CD4-positive, alpha-beta T cell treated with Interleukin-2 at 100 ng/mL for 4 hours (primary cell): ENCODE data around the gene G0S2.

ENCODE experiments used
- DNase-seq: peaks from one replicate; pipeline ENCODE4 v3.0.0-alpha.2; 2020; ENCODE audit warnings: low spot score

The G0S2 gene, protein sequence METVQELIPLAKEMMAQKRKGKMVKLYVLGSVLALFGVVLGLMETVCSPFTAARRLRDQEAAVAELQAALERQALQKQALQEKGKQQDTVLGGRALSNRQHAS

DNA sequence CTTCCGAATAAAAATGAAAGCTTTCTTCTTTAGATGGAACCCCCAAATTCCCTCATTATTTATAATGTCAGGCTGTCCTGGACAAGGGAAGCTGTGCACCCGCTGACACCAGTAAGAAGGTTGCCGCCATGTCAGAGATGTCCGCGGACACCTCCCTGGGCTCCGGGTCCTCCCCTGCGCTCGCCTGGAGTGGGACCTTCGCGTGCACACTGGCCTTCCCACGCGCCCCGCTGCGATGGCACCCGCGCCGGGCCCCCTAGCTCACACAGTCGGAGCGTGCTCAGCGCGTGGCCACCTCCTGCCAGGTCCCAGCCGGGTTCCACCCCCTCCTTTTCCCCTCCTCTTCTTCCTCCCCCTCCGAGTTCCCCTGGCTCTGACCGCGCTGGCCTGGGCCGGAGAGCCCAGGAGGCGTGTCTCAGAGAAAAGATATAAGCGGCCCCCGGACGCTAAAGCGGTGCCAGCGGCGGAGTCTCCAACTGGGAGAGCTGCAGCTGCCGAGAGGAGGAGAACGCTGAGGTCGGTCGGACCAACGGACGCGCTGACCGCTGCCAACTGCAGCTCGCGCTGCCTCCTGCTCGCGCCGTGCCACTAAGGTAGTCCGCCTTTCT, at the start of gene G0S2:
G0S2 (plus strand) TSS at position 456 of the 608 bp plus-strand sequence. CDS start 273 bp downstream, outside the sequence.
- DNase-seq = peak; percentile 5

DNA sequence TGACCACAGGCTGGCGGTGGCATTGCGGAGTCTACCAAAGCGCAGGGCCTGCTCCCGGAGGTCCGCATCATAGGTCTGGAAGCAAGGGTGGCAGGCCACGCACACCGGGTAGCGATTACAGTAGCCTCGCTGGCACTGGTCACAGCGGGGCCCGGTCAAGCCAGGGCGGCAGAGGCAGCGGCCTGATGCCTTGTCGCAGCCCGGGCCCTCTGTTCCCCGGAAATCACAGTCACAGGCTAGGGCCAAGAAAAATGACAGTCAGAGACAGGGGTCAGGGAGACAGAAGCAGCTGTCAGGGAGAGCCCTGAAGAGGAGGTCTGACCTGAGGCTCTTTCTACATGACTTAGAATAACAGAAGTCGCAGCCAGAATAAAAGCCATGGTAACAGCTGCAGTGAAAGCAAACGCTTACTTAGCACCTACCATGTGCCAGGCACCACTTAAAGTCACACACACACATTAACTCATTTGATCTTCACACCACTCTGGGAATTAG, 49.4 kb upstream of the G0S2 start:
- no peak for DNase-seq

DNA sequence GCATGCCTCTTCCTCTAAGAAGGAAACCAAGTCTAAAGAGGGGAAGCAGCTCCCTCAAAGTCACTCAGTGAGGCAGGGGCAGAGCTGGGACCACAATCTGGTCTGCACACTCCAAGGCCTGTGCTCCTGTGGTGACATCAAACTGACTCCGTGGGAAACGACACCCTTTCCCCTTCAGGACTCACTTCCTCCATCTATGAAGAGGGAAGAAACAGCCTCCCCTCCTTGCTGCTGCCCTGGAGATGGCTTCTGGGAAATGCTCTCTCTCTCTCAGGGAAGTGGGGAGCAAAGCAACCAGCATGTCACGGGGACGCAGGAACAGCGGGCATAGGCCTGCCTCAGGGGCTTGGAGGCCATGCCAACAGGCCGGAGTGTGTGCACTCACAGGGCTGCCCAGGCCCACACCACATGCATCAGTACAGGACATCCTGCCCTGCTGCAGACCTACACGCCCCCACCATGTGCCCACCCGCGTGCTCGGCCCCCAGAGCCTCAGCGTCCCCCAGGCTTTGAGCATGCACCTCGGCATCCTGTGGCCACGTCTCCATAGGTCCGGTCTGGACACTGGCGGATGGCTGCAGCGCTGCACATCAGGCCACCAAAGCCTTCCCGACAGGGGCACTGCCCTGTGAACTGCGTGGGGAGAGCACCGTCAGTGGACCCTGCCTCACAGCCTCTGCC, 48.7 kb upstream of the G0S2 start:
- no peak for DNase-seq

DNA sequence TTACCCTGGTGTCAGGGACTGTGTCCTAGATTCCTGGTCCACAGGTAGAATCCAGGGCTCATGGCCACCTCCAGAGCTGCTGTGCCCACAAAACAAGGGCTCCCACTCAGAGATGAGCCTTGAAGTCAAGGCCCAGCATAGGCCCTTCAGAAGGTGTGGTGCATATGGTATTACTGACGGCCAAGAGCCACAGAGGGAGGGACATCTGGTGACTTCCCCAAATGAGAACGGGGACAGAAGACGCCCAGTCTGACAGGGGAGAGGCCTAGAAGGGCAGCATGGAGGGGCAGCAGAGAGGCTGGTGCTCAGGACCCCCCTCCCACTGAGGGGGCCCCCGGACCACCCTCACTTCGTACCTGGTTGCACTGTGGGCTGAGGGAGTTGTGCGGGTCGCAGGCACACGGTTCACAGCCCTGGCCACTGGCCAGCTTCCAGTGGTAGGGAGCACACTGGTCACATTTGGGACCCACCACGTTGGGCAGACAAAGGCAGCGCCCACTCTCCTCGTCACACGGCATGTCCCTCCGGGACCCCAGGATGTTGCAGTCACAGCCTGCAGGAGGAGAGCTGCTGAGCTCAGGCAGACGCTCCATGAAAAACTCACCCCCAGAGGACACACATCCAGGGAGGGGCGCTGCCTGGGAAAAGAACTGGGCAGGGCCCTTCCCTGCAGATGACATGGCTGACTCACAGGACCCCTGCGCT, 48.0 kb upstream of the G0S2 start:
- no peak for DNase-seq

DNA sequence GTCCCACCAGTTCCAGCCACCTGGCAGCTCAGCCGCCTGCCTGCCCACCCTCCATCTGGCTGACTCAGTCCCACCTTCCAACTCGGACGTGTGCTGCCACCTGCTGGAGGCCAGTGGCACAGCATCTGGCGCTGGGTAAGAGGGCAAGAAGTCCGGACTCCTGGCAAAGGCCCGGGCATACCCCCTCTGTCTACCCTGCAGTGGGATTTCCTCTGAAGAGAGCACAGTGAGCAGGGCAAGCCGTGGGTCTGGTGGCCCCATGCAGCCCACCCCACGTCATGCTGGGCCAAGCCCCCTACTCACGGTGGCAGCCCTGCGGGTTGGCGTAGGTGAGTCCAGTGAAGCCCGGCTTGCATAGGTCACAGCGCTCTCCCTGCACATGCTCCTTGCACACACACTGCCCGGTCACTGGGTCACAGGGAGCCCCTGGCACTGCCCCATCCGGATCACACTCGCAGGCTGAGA, 47.4 kb upstream of the G0S2 start:
- DNase-seq = peak; percentile 79

DNA sequence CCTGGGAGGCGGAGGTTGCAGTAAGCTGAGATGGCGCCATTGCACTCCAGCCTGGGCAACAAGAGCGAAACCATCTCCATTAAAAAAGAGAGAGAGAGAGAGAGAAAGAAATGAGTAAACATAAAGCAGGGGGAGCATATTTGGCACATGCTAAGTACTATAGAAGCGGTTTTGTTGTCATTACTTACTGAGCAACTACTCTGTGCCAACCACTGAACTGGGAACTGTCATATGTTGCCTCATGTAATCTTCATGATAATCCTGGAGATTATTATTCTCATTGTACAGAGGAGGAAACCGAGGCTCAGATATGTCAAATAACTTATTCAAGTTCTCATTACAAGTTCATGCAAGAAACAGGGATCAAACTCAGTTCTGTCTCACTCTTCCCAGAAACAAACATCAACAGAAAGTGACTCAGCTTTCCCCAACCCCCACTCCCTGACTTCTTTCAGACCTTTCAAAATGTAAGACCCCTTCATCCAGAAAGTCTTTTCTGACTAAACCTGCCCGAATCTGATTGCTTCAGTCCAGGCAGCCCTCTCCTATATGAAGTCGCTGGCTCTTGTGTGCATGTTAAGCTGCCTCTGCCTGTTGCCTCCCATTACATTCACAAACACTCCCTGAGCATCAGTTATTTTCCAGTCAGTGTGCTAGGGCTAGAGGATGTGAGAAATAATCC, 46.5 kb upstream of the G0S2 start:
- no peak for DNase-seq

DNA sequence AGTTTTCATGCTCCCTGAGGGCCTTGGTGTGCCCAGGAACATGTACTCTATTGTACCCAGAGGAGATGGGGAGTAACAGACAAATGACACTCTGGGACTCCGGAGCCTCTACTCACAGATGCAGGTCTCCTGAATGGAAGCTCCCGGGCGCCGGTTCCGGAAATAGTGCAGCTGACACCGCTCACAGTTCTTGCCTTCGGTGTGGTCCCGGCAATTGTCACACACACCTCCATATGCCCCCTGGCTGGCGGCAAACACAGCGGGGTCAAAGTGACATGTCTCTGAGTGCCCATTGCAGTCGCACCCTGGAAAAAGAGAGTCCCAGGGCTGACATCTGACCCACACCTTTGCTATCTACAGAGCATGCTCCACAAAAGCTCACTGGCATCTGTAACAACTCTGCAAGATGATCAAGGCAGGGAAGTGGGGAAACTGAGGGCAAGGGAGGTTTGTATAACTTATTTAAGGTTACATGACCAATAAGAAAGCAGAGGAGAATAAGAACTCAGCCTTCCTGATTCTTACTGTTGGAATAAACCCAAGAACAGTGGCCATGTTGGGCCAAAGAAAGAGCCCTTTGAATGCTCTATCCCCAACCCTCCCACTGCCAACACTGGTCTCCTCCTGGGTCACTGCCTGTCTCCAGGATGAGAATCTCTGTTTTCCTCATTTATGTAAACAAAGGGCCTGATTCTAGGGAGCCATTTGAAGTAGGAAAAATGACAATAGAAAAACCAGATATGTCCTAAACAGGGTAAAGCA, 45.4 kb upstream of the G0S2 start:
- DNase-seq = no peak

DNA sequence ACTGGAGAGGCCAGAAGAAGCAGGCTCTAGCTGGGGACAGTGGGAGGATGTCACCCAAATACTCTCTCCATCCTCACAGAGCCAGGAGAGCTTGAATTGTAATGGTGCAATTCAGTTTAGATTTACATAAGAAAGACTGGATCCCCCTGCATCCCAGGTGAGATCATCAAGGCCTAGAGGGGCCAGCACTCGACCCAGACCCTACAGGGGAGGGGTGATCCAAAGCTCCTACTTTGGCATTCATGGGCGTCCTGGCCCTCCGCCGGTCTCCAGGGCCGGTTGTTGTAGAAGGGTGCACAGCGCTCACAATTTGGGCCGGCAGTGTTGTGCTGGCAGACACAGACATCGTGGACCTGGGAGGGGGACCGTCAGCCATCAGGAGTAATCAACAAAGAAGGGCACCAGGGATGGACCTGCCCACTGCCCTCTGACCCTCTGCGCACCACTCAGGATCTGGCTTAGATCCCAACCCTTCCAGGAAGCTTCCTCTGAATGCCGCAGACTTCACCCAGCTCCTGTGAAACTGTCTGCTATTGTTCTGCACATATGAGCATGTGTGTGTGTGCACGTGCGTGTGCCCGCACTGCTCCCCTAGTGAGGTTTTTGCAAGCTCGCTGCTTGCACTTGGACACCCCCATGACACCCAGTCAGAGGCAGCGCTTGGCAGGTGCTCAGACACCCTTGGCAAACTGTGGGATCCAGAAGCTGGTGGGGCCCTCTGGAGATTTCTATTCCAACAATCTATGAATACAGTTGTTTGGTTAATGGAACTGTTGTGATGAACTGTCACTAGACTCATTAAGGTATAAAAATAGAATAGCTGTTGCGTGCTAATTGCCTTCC, 44.6 kb upstream of the G0S2 start:
- DNase-seq = no peak

DNA sequence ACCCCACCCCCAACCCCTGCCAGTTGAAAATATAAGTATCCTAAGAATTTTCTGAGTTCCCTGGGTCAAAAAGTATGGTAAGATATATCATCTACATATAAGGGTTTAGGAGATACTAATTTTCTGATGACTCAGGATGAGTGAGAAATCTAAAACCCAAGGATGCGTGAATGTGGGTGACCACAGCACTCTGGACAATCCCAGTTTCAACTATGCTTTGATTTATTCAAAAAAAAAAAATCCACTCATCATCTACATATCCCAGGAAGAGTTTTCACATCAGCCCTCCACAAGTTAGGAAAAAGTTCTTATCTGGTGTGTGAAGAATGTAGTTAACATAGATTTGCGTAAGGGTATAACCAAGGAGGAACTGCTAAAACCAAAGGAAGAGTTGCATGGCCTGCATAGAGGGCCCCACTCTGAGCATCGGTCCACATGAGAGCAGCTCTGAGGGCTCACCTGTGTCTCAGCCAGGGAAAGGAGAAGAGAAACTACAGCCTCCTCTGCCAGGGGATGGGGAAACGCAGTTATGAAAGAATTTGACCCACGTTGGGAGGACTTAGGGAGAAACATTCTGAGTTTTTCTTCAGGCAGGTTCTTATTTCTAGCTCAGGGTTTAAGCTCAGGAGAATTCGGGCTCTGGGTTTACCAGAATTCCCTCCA, 41.7 kb upstream of the G0S2 start:
- no peak for DNase-seq

DNA sequence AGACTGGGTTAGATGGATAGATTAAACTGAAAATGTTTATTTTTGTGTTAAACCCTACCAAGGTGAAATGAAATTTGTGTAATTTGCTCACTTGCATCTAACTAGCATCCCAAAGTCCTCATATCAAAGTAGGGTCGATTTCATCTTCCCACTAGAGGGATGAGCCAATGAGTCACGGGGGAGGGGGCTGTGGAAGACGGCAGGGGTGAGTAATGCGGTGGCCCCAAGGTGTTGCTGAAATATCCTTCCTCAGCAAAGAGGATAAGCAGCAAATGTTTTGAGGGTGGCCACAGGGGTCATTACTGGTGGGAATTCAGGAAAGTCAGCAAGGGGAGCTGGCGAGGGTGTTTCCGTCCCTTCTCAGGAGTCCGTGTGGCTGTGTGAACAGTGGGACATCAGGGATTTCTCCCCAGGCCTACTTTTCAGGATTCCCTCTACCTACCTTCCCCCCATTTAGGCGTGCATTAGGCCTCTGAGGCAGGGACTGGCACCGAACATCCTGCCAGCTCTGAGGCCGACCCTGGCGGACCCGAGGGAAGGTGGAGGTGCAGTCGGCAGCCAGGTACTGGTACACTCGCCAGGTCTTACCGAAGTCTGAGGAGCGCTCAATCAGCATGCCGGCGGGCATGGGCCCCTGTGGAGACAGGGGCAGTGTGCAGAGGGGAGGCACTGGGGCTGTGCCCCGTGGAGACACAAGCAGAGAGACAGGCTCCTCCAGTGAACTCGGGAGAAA, 41.0 kb upstream of the G0S2 start:
- DNase-seq = no peak

DNA sequence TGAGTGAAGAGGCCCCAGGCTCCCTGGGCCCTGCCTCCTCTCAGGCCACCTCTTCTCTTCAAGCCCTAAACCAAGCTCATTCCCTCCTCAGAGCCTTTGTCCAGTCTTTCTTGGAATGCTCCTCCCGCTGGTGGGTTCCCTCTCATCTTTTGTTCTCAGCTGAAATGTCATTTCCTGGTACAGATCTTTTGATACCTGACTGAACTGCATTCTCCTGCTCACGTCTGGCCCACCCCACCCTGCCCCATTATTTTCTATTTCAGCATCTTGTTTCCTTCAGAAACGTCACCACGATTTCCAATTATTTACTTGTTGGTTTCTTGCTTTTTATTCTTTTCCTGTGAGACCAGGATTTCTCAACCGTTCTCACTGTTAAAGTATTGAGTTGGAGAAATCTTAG, 39.4 kb upstream of the G0S2 start:
- no peak for DNase-seq

DNA sequence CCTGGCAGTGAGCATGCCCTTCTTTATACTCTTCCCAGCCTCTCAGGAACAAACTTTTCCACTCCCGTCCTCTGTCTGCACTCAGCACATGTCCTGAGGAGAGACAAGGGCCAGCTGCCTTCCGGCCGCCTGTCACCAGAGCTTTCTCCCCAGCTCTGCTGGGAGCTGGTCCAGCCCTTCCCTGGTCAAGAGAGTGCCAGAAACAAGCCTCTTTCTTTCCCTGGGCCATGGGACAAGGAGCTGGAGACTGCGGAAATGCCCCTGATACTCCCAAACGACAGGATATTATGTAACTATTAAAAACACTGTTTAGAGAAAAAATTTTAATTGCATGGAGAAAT, 33.4 kb upstream of the G0S2 start:
- no peak for DNase-seq

DNA sequence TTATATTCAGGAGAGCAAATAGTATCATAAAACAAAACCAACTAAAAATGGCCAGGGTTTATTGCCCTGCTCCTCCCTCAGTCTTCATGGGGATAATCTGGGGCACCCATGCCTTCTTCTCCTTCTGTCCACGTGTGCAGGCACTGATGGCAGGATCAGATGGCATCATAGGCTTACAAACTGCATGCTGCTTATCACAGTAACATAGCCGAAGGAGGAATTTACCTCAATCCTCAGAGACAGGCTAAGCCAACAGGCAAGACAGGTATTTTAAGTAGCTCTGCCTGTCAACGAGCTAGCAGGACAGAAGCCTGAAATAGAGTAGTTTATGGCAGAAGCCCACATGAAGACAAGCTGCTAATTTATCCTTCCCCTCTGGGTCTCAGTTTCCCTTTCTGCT, 32.4 kb upstream of the G0S2 start:
- DNase-seq = no peak

DNA sequence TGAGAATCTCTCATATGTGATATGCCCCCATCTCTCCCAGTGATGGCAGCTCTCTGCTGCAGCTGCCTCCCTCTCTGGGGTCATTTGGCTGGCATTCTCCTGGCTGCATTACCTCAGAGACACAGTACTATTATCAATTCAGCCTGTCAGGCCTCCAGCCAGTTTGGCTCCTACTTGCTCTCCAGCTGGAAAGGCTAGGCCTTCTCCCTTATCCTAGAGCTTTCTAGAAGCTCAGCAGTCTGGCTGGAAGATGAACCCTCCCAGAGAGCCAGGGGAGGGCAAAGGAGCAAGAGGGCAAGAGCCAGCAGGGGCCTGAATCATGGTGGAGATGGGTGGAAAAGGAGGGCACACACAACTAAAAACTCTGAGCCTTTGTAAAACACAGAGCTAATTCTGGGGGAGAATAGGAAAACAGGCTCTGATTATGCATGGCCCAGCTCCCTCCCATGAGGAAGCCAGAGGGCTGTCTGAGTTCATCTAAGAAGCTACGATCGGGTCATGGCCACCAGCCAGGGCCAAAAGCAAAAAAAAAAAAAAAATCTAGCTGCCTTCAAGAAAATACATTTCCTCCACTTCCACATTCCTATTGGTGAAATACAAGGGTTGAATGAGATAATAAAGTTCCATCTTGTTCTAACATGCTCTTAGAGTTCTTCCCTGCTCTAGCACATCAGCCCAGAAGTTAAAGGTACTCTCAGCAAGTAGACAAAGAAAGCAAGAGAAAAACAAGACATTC, 31.8 kb upstream of the G0S2 start:
- no peak for DNase-seq

DNA sequence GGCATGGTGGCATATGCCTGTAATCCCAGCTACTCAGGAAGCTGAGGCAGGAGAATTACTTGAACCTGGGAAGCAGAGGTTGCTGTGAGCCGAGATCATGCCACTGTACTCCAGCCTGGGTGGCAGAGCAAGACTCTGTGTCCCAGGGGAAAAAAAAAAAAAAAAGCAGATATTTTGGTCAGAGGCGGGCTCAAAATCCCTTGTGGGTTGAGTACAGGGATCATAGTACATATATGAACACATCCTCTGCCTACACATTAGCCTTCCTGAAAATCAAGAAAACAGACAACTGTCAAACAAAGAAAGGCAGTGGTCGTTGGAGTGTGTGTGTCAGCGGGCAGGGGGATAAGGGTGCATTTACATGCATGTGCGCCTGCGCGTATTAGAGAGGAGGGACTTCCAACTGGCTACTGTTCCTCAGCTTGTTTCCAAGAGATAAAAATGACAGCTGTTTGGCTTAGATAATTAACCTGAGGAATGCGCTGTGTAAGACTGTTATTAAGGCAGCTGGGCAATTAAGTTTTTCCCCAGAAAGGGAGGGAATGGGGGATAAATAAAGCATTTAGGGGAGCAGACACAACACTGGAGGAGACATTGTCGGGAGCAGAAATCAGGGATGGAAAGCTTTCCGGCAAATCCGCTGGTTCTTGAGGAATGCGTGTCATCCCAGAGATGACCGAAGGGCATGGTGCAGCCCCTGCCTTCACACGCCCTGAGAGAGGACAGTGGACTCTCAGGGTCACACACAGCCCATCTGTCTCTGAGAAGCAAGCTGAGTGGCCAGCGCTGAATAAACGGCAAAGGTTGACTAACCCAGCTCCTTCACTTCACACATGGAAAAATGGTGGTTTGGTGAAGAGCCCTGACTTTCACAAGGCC, 29.4 kb upstream of the G0S2 start:
- no peak for DNase-seq

DNA sequence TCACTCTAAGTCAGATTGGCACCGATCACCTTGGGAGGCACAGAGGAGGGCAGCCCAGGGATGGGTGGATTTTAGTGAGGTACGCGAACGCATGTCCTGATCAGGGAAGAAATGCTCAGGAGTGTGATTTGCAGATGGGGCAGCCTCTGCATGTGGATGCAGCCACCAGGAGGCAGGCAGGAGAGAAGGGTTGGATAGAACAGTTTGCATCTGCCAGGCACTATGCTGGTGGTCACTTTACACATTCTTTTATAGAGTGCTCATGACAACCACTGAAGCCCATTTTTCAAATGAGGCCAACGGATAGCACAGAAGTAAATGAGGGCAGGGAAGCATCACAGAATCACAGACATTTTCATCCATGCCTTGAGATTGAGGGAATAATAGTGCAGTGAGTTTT, 28.7 kb upstream of the G0S2 start:
- DNase-seq = no peak

DNA sequence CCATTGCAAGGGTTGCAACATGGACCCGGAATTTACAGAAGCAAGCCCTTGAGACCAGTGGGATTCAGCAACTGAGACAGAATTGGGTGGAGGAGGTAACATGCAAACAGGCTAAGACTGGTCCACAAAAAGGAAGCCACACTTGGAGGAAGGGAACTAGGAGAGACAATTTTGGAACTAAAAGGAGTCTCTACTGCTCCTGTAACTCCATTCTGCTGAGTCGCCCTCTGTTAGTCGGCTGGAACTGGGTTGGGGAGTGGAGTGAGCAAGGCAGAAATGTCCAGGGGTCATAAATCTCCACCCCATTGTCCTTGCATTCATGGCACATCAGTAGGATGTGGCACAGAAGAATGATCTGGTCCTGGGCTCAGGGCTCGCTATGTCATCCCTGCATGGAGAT, 28.1 kb upstream of the G0S2 start:
- no peak for DNase-seq

DNA sequence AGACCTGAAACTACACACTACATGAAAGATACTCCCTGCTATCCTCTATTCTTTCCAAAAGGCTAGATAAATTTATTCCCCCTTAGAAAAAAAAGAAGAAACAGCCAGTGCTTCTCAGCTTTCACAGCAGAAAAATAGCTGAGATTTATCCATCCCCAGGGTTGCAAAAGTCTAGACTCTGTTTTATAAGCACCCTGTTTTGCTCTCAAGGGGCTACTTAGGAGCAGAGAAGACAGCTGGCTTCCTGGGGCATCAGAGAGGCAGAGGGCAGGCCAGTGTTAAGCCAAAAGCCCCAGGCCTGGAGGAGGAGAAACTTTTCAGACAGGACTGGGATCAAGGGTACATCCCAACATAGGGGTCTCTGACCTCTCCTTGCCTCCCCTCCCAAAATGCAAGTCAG, 26.9 kb upstream of the G0S2 start:
- DNase-seq = no peak
